ENCODE measurements around the gene KDSR. TPM values are rescaled to one million over a fixed set of nuclear protein-coding genes. Genes with fewer than 3 reads are reported as not detected.

Gene KDSR
- total RNA-seq, 1 experiment from 2014 or later, result 41.7 TPM

GRCh38 chr18:63291278-63291677 lies 75.7 kb downstream of the KDSR start:
- Histone ChIP-seq H3K4me2 (no peak overlapping the region), H3K4me1 (replicated peaks; ENCODE audit: insufficient read depth) (no peaks in the 10 kb centered on the region), H2AFZ (no peak overlapping the region), H3K9me2 (ENCODE audit: insufficient read depth) (0 out of 2 replicates have a peak, but pooled peaks cover 6% of the 10 kb centered on the region), H3F3A (ENCODE audit: insufficient read depth, low read depth) (no peaks in the 10 kb centered on the region), H3K9me3 (ENCODE audit: insufficient read depth, low read depth) (no peaks in the 10 kb centered on the region), H3K79me2 (ENCODE audit: low read depth) (no peaks in the 10 kb centered on the region), H3K4me3 (no peak overlapping the region), H3K36me3 (ENCODE audit: low read depth) (no peaks in the 10 kb centered on the region), H3K27ac (no peak overlapping the region), H3K27me3 (ENCODE audit: insufficient read depth, low read depth) (no peaks in the 10 kb centered on the region), H4K20me1 (ENCODE audit: insufficient read depth) (no peaks in the 10 kb centered on the region)
- intact Hi-C loops (cut with micrococcal nuclease; ENCODE audit: unreplicated experiment), result no loop called here
- TF ChIP-seq CTCF (conservative IDR thresholded peaks at IDR 0.05) (no peak), EZH2 (IDR thresholded peaks at IDR 0.05; ENCODE audit: low read depth) (no peak)
- CTCF ChIA-PET, result no interaction called here
- no TSS peak for BruUV-seq (replicated peaks)
- POLR2A ChIA-PET (ENCODE audit: unreplicated experiment), result no interaction called here
- DNase-seq, result no peak

GRCh38 chr18:63290821-63291200 lies 76.2 kb downstream of the KDSR start:
- CTCF ChIA-PET, result no interaction called here
- H3K27ac ChIP-seq, result no peak overlapping the region
- H3K4me1 ChIP-seq (replicated peaks; ENCODE audit: insufficient read depth), result no peaks in the 10 kb centered on the region
- H3K4me3 ChIP-seq, result no peak overlapping the region
- no peak for DNase-seq
- H4K20me1 ChIP-seq (ENCODE audit: insufficient read depth), result no peaks in the 10 kb centered on the region
- TF ChIP-seq EZH2 (IDR thresholded peaks at IDR 0.05; ENCODE audit: low read depth), result no peak
- TF ChIP-seq CTCF (conservative IDR thresholded peaks at IDR 0.05), result no peak
- BruUV-seq (replicated peaks), result no TSS peak
- H3K36me3 ChIP-seq (ENCODE audit: low read depth), result no peaks in the 10 kb centered on the region
- H3K9me3 ChIP-seq (ENCODE audit: insufficient read depth, low read depth), result no peaks in the 10 kb centered on the region
- no peaks in the 10 kb centered on the region for H3F3A ChIP-seq (ENCODE audit: insufficient read depth, low read depth)
- POLR2A ChIA-PET (ENCODE audit: unreplicated experiment), result no interaction called here
- no peak overlapping the region for H3K4me2 ChIP-seq
- no peaks in the 10 kb centered on the region for H3K79me2 ChIP-seq (ENCODE audit: low read depth)
- H3K9me2 ChIP-seq (ENCODE audit: insufficient read depth), result 0 out of 2 replicates have a peak, but pooled peaks cover 6% of the 10 kb centered on the region
- no peak overlapping the region for H2AFZ ChIP-seq
- no peaks in the 10 kb centered on the region for H3K27me3 ChIP-seq (ENCODE audit: insufficient read depth, low read depth)
- intact Hi-C loops (cut with micrococcal nuclease; ENCODE audit: unreplicated experiment), result no loop called here

- Histone ChIP-seq H3K27me3 (ENCODE audit: insufficient read depth, low read depth) (no peaks in the 10 kb centered on the region), H3F3A (ENCODE audit: insufficient read depth, low read depth) (no peaks in the 10 kb centered on the region), H3K27ac (no peak overlapping the region), H3K4me3 (no peak overlapping the region), H2AFZ (no peak overlapping the region), H3K9me3 (ENCODE audit: insufficient read depth, low read depth) (no peaks in the 10 kb centered on the region), H3K9me2 (ENCODE audit: insufficient read depth) (0 out of 2 replicates have a peak, but pooled peaks cover 6% of the 10 kb centered on the region), H4K20me1 (ENCODE audit: insufficient read depth) (no peaks in the 10 kb centered on the region), H3K4me2 (no peak overlapping the region), H3K36me3 (ENCODE audit: low read depth) (no peaks in the 10 kb centered on the region), H3K4me1 (replicated peaks; ENCODE audit: insufficient read depth) (no peaks in the 10 kb centered on the region), H3K79me2 (ENCODE audit: low read depth) (no peaks in the 10 kb centered on the region)
- TF ChIP-seq EZH2 (IDR thresholded peaks at IDR 0.05; ENCODE audit: low read depth), result no peak
- TF ChIP-seq CTCF (conservative IDR thresholded peaks at IDR 0.05), result no peak
- no peak for DNase-seq
- no TSS peak for BruUV-seq (replicated peaks)
- intact Hi-C loops (cut with micrococcal nuclease; ENCODE audit: unreplicated experiment), result no loop called here
- ChIA-PET POLR2A (ENCODE audit: unreplicated experiment) (no interaction called here), CTCF (no interaction called here)
Observed at GRCh38 chr18:63290166-63290820, 76.7 kb downstream of the KDSR start.

All from PC-9 (cell line).